MM.1S (cell line): ENCODE measurements around the gene ZBTB7B.

Source experiments
- DNase-seq: peaks from one replicate; pipeline ENCODE4 v3.0.0-alpha.2; 2015
- H2AFZ ChIP-seq: fragments of 300-600 bp; sonication (generic); 2 replicates; pipeline ENCODE4 v1.6.0; 2016; ENCODE audit warnings: antibody characterized with exemption, low read length
- H3F3A ChIP-seq: fragments of 300-600 bp; sonication (generic); 2 replicates; pipeline ENCODE4 v1.6.1; 2016; ENCODE audit warnings: mild to moderate bottlenecking, antibody characterized with exemption, low read length, moderate library complexity, mixed read lengths; ENCODE audit not compliant: insufficient read depth
- H3K27ac ChIP-seq: fragments of 300-600 bp; sonication (generic); 2 replicates; pipeline ENCODE4 v1.5.1; 2016; ENCODE audit warnings: mild to moderate bottlenecking, low read length
- H3K27me3 ChIP-seq: fragments of 300-600 bp; sonication (generic); replicated peaks from 2 replicates; pipeline ENCODE4 v1.6.0; 2016; ENCODE audit warnings: low read length; ENCODE audit not compliant: insufficient read depth
- H3K36me3 ChIP-seq: fragments of 300-600 bp; sonication (generic); replicated peaks from 2 replicates; pipeline ENCODE4 v1.6.1; 2016; ENCODE audit warnings: mild to moderate bottlenecking, low read length, mixed read lengths; ENCODE audit not compliant: insufficient read depth
- H3K4me1 ChIP-seq: fragments of 300-600 bp; sonication (generic); 2 replicates; pipeline ENCODE4 v1.6.1; 2016; ENCODE audit warnings: low read length, mixed read lengths
- H3K4me2 ChIP-seq: fragments of 300-600 bp; sonication (generic); 2 replicates; pipeline ENCODE4 v1.6.0; 2016; ENCODE audit warnings: low read depth, low read length
- H3K4me3 ChIP-seq: fragments of 300-600 bp; sonication (generic); 2 replicates; pipeline ENCODE4 v1.5.1; 2016; ENCODE audit warnings: low read length, mixed read lengths
- H3K79me2 ChIP-seq: fragments of 300-600 bp; sonication (generic); 2 replicates; pipeline ENCODE4 v1.6.1; 2016; ENCODE audit warnings: mixed run types, low read length, mixed read lengths
- H3K9ac ChIP-seq: fragments of 300-600 bp; sonication (generic); 2 replicates; pipeline ENCODE4 v1.6.1; 2016; ENCODE audit warnings: low read length, mixed read lengths
- H3K9me2 ChIP-seq: fragments of 300-600 bp; sonication (generic); replicated peaks from 2 replicates; pipeline ENCODE4 v1.6.1; 2016; ENCODE audit warnings: mild to moderate bottlenecking, low read length, mixed read lengths; ENCODE audit not compliant: insufficient read depth
- H3K9me3 ChIP-seq: fragments of 300-600 bp; sonication (generic); replicated peaks from 2 replicates; pipeline ENCODE4 v1.6.1; 2016; ENCODE audit warnings: mild to moderate bottlenecking, low read length, mixed read lengths; ENCODE audit not compliant: insufficient read depth
- H4K20me1 ChIP-seq: fragments of 300-600 bp; sonication (generic); 2 replicates; pipeline ENCODE4 v1.6.1; 2016; ENCODE audit warnings: mild to moderate bottlenecking, low read length, moderate library complexity, mixed read lengths; ENCODE audit not compliant: insufficient read depth
- EZH2 ChIP-seq: fragments of 300-600 bp; sonication (generic); optimal IDR thresholded peaks from 2 replicates; pipeline ENCODE3; 2017; ENCODE audit warnings: low read depth, mild to moderate bottlenecking, antibody characterized with exemption, low read length, mixed read lengths
- EZH2phosphoT487 ChIP-seq: fragments of 300-600 bp; sonication (generic); IDR thresholded peaks from 2 replicates; pipeline ENCODE4 v1.6.1; 2018; ENCODE audit warnings: antibody characterized with exemption, low read length
- TF ChIP-seq, protein P1 (sequence below): fragments of 300-600 bp; sonication (generic); IDR thresholded peaks from 2 replicates; pipeline ENCODE4 v1.5.1; 2016; ENCODE audit warnings: antibody characterized with exemption, low read length, mixed read lengths

Gene ZBTB7B

DNA sequence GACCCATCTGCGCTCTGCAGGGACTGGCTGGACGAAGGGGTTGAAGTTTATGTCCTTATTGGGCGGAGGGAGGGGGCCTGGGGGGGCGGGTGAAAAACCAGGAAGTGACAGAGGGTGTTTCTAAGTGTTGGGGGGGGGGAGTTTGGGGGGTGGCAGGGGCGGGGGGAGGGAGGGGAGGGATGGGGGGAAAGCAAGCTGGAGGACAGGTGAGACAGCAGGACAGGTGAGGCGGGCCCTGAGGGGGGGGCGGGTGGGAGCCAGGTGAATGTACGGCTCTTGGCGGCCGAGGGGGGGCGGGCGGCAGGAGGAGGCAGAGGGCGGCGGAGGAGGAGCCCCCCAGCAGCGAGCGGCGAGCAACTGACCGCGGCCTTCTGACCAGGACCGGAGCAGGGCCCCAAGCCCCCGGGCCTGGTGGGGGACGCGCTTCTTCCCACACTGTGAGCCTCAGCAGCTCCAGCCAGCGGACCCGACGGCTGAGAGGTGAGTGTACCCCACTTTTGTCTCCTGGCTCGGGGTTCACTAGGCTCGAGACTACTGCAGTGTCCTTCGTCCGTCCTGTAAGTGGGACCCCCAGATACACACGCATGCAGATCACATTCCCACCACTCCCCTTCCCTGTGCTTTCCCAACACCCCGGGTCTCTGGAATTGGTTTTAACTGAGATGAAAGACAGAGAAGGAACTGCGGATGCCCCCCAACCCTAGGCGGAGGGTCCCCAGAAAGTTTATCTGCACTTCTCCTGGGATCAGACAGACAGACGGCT lies at the start of gene ZBTB7B:
ZBTB7B (plus strand) TSS at position 339 of the 763 bp plus-strand sequence. CDS start 11,859 bp downstream, outside the sequence.
- H3K4me2 ChIP-seq, result peak within 1 kb of the TSS; percentile 90
- H3K9me2 ChIP-seq, result no peaks in the 10 kb centered on the region
- no peaks in the 10 kb centered on the region for H3K9me3 ChIP-seq
- TF ChIP-seq EZH2 (no peak), EZH2phosphoT487 (no peak)
- TF ChIP-seq, protein P1, sequence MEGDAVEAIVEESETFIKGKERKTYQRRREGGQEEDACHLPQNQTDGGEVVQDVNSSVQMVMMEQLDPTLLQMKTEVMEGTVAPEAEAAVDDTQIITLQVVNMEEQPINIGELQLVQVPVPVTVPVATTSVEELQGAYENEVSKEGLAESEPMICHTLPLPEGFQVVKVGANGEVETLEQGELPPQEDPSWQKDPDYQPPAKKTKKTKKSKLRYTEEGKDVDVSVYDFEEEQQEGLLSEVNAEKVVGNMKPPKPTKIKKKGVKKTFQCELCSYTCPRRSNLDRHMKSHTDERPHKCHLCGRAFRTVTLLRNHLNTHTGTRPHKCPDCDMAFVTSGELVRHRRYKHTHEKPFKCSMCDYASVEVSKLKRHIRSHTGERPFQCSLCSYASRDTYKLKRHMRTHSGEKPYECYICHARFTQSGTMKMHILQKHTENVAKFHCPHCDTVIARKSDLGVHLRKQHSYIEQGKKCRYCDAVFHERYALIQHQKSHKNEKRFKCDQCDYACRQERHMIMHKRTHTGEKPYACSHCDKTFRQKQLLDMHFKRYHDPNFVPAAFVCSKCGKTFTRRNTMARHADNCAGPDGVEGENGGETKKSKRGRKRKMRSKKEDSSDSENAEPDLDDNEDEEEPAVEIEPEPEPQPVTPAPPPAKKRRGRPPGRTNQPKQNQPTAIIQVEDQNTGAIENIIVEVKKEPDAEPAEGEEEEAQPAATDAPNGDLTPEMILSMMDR, result no peak
- peak within 1 kb of the TSS; percentile 93 for H3K9ac ChIP-seq
- H3K79me2 ChIP-seq, result peaks cover 51% of the 10 kb centered on the region
- H3K27me3 ChIP-seq, result no peaks in the 10 kb centered on the region
- peak within 1 kb of the TSS; percentile 95 for H3K27ac ChIP-seq
- peak within 1 kb of the TSS; percentile 78 for H2AFZ ChIP-seq
- peak; percentile 47 for DNase-seq
- peak within 1 kb of the TSS; percentile 99 for H3K4me3 ChIP-seq
- H3F3A ChIP-seq, result peaks cover 62% of the 10 kb centered on the region
- H3K4me1 ChIP-seq, result peaks cover 24% of the 10 kb centered on the region
- no peaks in the 10 kb centered on the region for H3K36me3 ChIP-seq
- H4K20me1 ChIP-seq, result no peaks in the 10 kb centered on the region

DNA sequence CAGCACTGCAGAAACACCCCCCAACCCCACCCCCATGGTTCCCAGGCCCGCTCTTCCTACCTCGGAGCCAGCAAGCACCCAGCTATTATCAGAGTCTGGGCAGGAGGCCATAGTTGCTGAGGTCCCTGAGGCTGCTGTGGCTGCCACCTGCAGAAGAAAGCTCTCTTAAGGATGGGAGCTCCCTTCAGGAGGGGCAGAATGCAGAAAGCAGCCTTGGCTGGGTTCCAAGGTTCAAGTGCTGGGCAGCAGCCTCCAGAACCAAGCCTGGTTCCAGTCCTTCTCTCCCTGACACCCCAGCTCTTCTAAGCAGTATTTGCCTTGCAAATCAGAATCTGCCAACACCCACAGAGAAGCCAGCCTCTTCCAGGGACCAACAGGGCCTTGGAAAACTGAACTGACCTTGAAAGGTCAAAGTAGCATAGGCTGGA lies 49.0 kb upstream of the ZBTB7B start:
- Histone ChIP-seq H3K9me3 (no peaks in the 10 kb centered on the region), H3K4me1 (peaks cover 43% of the 10 kb centered on the region), H3K9ac (peak overlapping the region; percentile 92), H4K20me1 (no peaks in the 10 kb centered on the region), H3K36me3 (0 out of 2 replicates have a peak, but pooled peaks cover 7% of the 10 kb centered on the region), H3K4me3 (peak overlapping the region; percentile 80), H3K4me2 (peak overlapping the region; percentile 90), H3K27me3 (no peaks in the 10 kb centered on the region), H3K79me2 (peaks cover 70% of the 10 kb centered on the region), H2AFZ (no peak overlapping the region), H3K27ac (peak overlapping the region; percentile 95), H3K9me2 (no peaks in the 10 kb centered on the region), H3F3A (peaks cover 83% of the 10 kb centered on the region)
- TF ChIP-seq EZH2phosphoT487 (no peak), EZH2 (no peak)
- TF ChIP-seq, protein P1, result no peak
- peak; percentile 67 for DNase-seq

DNA sequence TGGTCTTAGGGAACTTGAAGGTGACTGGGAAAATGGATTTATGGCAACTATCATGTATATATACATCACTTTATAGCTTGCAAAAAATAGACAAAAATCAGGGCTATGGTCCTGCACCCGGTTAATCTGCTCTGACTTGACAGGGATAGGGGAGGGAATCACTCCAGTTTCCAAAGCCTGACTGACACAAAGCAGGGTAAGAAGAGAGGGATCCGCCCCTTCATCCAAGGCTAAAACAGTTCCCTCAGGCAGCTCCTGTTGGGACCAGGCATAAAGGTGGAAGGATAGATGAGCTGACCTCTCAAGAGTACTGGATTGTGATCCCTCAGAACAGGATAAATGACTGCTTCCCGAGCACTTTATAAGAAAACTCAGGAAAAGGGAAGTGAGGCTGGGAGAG lies 48.1 kb upstream of the ZBTB7B start:
- H3F3A ChIP-seq, result peaks cover 84% of the 10 kb centered on the region
- peaks cover 71% of the 10 kb centered on the region for H3K79me2 ChIP-seq
- H3K4me3 ChIP-seq, result peak overlapping the region; percentile 80
- H3K27me3 ChIP-seq, result no peaks in the 10 kb centered on the region
- H3K27ac ChIP-seq, result peak overlapping the region; percentile 95
- no peaks in the 10 kb centered on the region for H3K9me3 ChIP-seq
- H4K20me1 ChIP-seq, result no peaks in the 10 kb centered on the region
- no peak overlapping the region for H2AFZ ChIP-seq
- peaks cover 40% of the 10 kb centered on the region for H3K4me1 ChIP-seq
- H3K9me2 ChIP-seq, result no peaks in the 10 kb centered on the region
- DNase-seq, result no peak
- peak overlapping the region; percentile 90 for H3K4me2 ChIP-seq
- H3K36me3 ChIP-seq, result 0 out of 2 replicates have a peak, but pooled peaks cover 8% of the 10 kb centered on the region
- H3K9ac ChIP-seq, result peak overlapping the region; percentile 92
- TF ChIP-seq, protein P1, result no peak
- TF ChIP-seq EZH2 (no peak), EZH2phosphoT487 (no peak)
